Neural cell (in vitro differentiated cells): ENCODE data around the gene SRPX. TPM values are rescaled to one million over a fixed set of nuclear protein-coding genes. Genes with fewer than 3 reads are reported as not detected.

Experiments used
- H2AFZ ChIP-seq: fragments of 200-600, 300-800 bp; sonication (generic), shearing (Covaris generic); 2 replicates; pipeline ENCODE4 v1.6.0; 2014; ENCODE audit warnings: low read depth, mild to moderate bottlenecking, antibody characterized with exemption, low read length, moderate library complexity
- H3F3A ChIP-seq: fragments of 200-600 bp; shearing (Covaris generic); 2 replicates; pipeline ENCODE4 v1.6.1; 2016; ENCODE audit warnings: mild to moderate bottlenecking, moderate library complexity, mixed read lengths, antibody characterized with exemption, low read length; ENCODE audit not compliant: insufficient read depth, poor library complexity, severe bottlenecking
- H3K27ac ChIP-seq: fragments of 200-600, 300-800 bp; sonication (generic), shearing (Covaris generic); 2 replicates; pipeline ENCODE4 v1.5.1; 2014; ENCODE audit warnings: mild to moderate bottlenecking, low read length, moderate library complexity
- H3K27me3 ChIP-seq: fragments of 300-800, 200-600 bp; sonication (generic), shearing (Covaris generic); 2 replicates; pipeline ENCODE4 v1.6.0; 2014; ENCODE audit warnings: mild to moderate bottlenecking, low read depth, low read length, moderate library complexity; ENCODE audit not compliant: insufficient read depth
- H3K36me3 ChIP-seq: fragments of 300-800, 200-600 bp; sonication (generic), shearing (Covaris generic); 2 replicates; pipeline ENCODE4 v1.5.1; 2014; ENCODE audit warnings: mild to moderate bottlenecking, antibody characterized with exemption, low read length, moderate library complexity; ENCODE audit not compliant: insufficient read depth
- H3K4me2 ChIP-seq: fragments of 300-800, 200-600 bp; sonication (generic), shearing (Covaris generic); 2 replicates; pipeline ENCODE4 v1.6.0; 2014; ENCODE audit warnings: mild to moderate bottlenecking, low read length
- H3K4me3 ChIP-seq: fragments of 300-800, 200-600 bp; sonication (generic), shearing (Covaris generic); 2 replicates; pipeline ENCODE4 v1.5.1; 2014; ENCODE audit warnings: mild to moderate bottlenecking, low read length, moderate library complexity
- H3K79me2 ChIP-seq: fragments of 200-600 bp; shearing (Covaris generic); replicated peaks from 2 replicates; pipeline ENCODE4 v1.6.0; 2014; ENCODE audit warnings: mild to moderate bottlenecking, low read length, moderate library complexity; ENCODE audit not compliant: insufficient read depth
- H3K9ac ChIP-seq: fragments of 300-800, 200-600 bp; sonication (generic), shearing (Covaris generic); 2 replicates; pipeline ENCODE4 v1.6.1; 2016; ENCODE audit warnings: mild to moderate bottlenecking, low read length, mixed read lengths
- H3K9me2 ChIP-seq: fragments of 200-600 bp; shearing (Covaris generic); 2 replicates; pipeline ENCODE4 v1.6.1; 2016; ENCODE audit warnings: mild to moderate bottlenecking, low read length, mixed read lengths; ENCODE audit not compliant: insufficient read depth
- H3K9me3 ChIP-seq: fragments of 200-600, 300-800 bp; sonication (generic), shearing (Covaris generic); 2 replicates; pipeline ENCODE4 v1.6.1; 2016; ENCODE audit warnings: mild to moderate bottlenecking, mixed run types, low read length, moderate library complexity, mixed read lengths
- H4K20me1 ChIP-seq: fragments of 200-600 bp; shearing (Covaris generic); 2 replicates; pipeline ENCODE4 v1.6.1; 2016; ENCODE audit warnings: mild to moderate bottlenecking, mixed run types; ENCODE audit not compliant: insufficient read depth
- EP300 ChIP-seq: fragments of 450-650 bp; conservative IDR thresholded peaks from 2 replicates; pipeline ENCODE4 v1.6.1; 2014; ENCODE audit warnings: antibody characterized with exemption, mild to moderate bottlenecking, moderate library complexity; ENCODE audit not compliant: poor library complexity, severe bottlenecking
- EZH2 ChIP-seq: fragments of 200-600, 300-800 bp; shearing (Covaris generic), sonication (generic); IDR thresholded peaks from 2 replicates; pipeline ENCODE4 v1.6.1; 2014; ENCODE audit warnings: antibody characterized with exemption, low read length, borderline replicate concordance, mild to moderate bottlenecking; ENCODE audit not compliant: insufficient read depth, poor library complexity, severe bottlenecking
- MXI1 ChIP-seq: fragments of 450-650 bp; conservative IDR thresholded peaks from 2 replicates; pipeline ENCODE4 v1.6.1; 2014; ENCODE audit warnings: antibody characterized with exemption, mild to moderate bottlenecking; ENCODE audit not compliant: poor library complexity, severe bottlenecking
- POLR2AphosphoS5 ChIP-seq: IDR thresholded peaks from 2 replicates; pipeline ENCODE4 v1.6.1; 2012
- RAD21 ChIP-seq: fragments of 450-650 bp; conservative IDR thresholded peaks from 2 replicates; pipeline ENCODE4 v1.6.1; 2014; ENCODE audit warnings: antibody characterized with exemption, mild to moderate bottlenecking, moderate library complexity
- SMC3 ChIP-seq: fragments of 450-650 bp; conservative IDR thresholded peaks from 2 replicates; pipeline ENCODE4 v1.6.1; 2014; ENCODE audit warnings: antibody characterized with exemption, mild to moderate bottlenecking, moderate library complexity; ENCODE audit not compliant: poor library complexity
- TAF1 ChIP-seq: IDR thresholded peaks from 2 replicates; pipeline ENCODE4 v1.6.1; 2012; ENCODE audit warnings: low read depth
- polyA plus RNA-seq: library from polyadenylated mRNA; depleted of rRNA; stranded (reverse); fragments of >200 nt; gene quantifications from 2 replicates; pipeline ENCODE4 v1.2.3, GENCODE V29; 2014
- TF ChIP-seq, protein P1 (sequence below): IDR thresholded peaks from 2 replicates; pipeline ENCODE4 v1.6.1; 2012; ENCODE audit warnings: borderline replicate concordance
- TF ChIP-seq, protein P2 (sequence below): fragments of 450-650 bp; IDR thresholded peaks from 2 replicates; pipeline ENCODE4 v1.5.1; 2014; ENCODE audit warnings: antibody characterized with exemption, mild to moderate bottlenecking, moderate library complexity; ENCODE audit not compliant: poor library complexity, severe bottlenecking

Gene SRPX
- polyA plus RNA-seq, 1 donor from 2014 or later: 0.52 TPM

DNA sequence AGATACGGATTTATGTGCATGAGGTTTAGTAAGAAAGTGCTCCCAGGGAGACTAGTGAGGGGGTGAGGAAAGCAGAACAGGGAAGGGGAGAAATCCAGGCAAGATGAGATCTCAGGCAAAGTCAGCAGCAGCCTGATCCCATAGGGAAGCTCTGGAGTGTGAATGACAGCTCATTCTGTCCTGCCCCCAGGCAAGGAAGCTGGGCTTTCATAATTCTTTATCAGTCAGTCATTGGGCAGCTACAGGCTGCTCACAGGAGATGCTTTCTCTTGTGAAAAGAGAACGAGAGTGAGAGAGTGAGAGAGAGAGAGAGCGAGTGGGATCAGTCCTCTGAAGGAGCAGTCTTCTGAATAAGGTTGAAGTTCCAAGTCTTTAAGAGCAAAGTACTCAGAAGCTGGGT lies 48.1 kb downstream of the SRPX start:
- H3K9me3 ChIP-seq: no peaks in the 10 kb centered on the region
- H4K20me1 ChIP-seq: no peaks in the 10 kb centered on the region
- TF ChIP-seq RAD21 (no peak), EP300 (no peak), TAF1 (no peak), EZH2 (no peak), SMC3 (no peak), MXI1 (no peak), POLR2AphosphoS5 (no peak)
- TF ChIP-seq, protein P1, sequence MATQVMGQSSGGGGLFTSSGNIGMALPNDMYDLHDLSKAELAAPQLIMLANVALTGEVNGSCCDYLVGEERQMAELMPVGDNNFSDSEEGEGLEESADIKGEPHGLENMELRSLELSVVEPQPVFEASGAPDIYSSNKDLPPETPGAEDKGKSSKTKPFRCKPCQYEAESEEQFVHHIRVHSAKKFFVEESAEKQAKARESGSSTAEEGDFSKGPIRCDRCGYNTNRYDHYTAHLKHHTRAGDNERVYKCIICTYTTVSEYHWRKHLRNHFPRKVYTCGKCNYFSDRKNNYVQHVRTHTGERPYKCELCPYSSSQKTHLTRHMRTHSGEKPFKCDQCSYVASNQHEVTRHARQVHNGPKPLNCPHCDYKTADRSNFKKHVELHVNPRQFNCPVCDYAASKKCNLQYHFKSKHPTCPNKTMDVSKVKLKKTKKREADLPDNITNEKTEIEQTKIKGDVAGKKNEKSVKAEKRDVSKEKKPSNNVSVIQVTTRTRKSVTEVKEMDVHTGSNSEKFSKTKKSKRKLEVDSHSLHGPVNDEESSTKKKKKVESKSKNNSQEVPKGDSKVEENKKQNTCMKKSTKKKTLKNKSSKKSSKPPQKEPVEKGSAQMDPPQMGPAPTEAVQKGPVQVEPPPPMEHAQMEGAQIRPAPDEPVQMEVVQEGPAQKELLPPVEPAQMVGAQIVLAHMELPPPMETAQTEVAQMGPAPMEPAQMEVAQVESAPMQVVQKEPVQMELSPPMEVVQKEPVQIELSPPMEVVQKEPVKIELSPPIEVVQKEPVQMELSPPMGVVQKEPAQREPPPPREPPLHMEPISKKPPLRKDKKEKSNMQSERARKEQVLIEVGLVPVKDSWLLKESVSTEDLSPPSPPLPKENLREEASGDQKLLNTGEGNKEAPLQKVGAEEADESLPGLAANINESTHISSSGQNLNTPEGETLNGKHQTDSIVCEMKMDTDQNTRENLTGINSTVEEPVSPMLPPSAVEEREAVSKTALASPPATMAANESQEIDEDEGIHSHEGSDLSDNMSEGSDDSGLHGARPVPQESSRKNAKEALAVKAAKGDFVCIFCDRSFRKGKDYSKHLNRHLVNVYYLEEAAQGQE: no peak
- TF ChIP-seq, protein P2, sequence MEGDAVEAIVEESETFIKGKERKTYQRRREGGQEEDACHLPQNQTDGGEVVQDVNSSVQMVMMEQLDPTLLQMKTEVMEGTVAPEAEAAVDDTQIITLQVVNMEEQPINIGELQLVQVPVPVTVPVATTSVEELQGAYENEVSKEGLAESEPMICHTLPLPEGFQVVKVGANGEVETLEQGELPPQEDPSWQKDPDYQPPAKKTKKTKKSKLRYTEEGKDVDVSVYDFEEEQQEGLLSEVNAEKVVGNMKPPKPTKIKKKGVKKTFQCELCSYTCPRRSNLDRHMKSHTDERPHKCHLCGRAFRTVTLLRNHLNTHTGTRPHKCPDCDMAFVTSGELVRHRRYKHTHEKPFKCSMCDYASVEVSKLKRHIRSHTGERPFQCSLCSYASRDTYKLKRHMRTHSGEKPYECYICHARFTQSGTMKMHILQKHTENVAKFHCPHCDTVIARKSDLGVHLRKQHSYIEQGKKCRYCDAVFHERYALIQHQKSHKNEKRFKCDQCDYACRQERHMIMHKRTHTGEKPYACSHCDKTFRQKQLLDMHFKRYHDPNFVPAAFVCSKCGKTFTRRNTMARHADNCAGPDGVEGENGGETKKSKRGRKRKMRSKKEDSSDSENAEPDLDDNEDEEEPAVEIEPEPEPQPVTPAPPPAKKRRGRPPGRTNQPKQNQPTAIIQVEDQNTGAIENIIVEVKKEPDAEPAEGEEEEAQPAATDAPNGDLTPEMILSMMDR: no peak
- H2AFZ ChIP-seq: no peak overlapping the region
- no peaks in the 10 kb centered on the region for H3K36me3 ChIP-seq
- H3K9ac ChIP-seq: no peak overlapping the region
- H3K9me2 ChIP-seq: no peaks in the 10 kb centered on the region
- no peak overlapping the region for H3K4me2 ChIP-seq
- no peak overlapping the region for H3K27ac ChIP-seq
- no peaks in the 10 kb centered on the region for H3F3A ChIP-seq
- H3K4me3 ChIP-seq: no peak overlapping the region
- no peaks in the 10 kb centered on the region for H3K27me3 ChIP-seq
- no peaks in the 10 kb centered on the region for H3K79me2 ChIP-seq

DNA sequence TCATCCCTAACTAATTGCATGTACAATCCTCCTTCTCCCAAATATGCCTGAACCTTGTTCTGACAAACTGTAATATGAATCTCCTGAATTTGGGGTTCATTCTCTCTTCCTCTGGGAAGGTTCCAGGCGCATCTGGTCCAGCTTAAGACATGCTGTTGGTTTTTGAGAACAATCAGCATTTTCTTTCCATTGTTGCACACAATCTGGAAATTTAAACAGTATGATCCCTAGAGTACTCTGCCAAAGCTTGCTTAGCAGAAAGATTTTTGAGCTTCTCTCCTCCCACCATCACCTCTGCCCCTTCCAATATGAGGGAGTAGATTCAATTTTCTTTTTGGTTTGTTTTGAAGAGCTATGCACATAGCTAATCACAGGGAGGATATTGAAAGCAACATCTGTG lies 50.1 kb downstream of the SRPX start:
- Histone ChIP-seq H3K9ac (no peak overlapping the region), H3K27ac (no peak overlapping the region), H3K9me3 (no peaks in the 10 kb centered on the region), H3K79me2 (no peaks in the 10 kb centered on the region), H3F3A (no peaks in the 10 kb centered on the region), H3K4me3 (no peak overlapping the region), H2AFZ (no peak overlapping the region), H3K27me3 (no peaks in the 10 kb centered on the region), H3K36me3 (no peaks in the 10 kb centered on the region), H4K20me1 (no peaks in the 10 kb centered on the region), H3K4me2 (no peak overlapping the region), H3K9me2 (no peaks in the 10 kb centered on the region)
- TF ChIP-seq MXI1 (no peak), POLR2AphosphoS5 (no peak), EP300 (no peak), RAD21 (no peak)
- TF ChIP-seq, protein P1: no peak
- TF ChIP-seq, protein P2: no peak
